ENCODE data around the gene FATE1.

DNA sequence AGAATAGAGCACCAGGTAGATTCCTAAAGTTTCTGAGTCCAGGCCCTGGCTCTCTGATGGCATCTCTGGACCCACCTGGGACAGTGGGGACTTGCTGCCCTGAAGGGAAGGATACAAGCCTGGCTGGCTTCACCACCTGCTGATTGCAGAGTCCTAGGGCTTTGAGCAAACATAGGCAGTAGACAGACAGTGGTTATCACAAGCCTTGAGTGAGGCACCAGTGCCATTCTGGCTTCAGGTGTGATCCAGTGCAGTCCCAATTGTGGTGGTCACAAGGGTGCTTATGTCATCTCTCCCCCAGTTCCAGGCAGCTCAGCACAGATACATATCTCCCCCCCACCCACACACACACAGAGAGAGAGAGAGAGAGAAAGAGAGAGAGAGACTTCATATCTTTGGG lies 27.1 kb upstream of the FATE1 start:
- TF ChIP-seq, protein P1, sequence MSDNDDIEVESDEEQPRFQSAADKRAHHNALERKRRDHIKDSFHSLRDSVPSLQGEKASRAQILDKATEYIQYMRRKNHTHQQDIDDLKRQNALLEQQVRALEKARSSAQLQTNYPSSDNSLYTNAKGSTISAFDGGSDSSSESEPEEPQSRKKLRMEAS (IDR thresholded peaks at IDR 0.05): no peak
- TF ChIP-seq, protein P2, sequence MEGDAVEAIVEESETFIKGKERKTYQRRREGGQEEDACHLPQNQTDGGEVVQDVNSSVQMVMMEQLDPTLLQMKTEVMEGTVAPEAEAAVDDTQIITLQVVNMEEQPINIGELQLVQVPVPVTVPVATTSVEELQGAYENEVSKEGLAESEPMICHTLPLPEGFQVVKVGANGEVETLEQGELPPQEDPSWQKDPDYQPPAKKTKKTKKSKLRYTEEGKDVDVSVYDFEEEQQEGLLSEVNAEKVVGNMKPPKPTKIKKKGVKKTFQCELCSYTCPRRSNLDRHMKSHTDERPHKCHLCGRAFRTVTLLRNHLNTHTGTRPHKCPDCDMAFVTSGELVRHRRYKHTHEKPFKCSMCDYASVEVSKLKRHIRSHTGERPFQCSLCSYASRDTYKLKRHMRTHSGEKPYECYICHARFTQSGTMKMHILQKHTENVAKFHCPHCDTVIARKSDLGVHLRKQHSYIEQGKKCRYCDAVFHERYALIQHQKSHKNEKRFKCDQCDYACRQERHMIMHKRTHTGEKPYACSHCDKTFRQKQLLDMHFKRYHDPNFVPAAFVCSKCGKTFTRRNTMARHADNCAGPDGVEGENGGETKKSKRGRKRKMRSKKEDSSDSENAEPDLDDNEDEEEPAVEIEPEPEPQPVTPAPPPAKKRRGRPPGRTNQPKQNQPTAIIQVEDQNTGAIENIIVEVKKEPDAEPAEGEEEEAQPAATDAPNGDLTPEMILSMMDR (IDR thresholded peaks at IDR 0.05; ENCODE audit: low read depth, low read length, missing input control): no peak
- TF ChIP-seq, protein P3, sequence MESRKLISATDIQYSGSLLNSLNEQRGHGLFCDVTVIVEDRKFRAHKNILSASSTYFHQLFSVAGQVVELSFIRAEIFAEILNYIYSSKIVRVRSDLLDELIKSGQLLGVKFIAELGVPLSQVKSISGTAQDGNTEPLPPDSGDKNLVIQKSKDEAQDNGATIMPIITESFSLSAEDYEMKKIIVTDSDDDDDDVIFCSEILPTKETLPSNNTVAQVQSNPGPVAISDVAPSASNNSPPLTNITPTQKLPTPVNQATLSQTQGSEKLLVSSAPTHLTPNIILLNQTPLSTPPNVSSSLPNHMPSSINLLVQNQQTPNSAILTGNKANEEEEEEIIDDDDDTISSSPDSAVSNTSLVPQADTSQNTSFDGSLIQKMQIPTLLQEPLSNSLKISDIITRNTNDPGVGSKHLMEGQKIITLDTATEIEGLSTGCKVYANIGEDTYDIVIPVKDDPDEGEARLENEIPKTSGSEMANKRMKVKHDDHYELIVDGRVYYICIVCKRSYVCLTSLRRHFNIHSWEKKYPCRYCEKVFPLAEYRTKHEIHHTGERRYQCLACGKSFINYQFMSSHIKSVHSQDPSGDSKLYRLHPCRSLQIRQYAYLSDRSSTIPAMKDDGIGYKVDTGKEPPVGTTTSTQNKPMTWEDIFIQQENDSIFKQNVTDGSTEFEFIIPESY (IDR thresholded peaks at IDR 0.05): no peak
- TF ChIP-seq, protein P4, sequence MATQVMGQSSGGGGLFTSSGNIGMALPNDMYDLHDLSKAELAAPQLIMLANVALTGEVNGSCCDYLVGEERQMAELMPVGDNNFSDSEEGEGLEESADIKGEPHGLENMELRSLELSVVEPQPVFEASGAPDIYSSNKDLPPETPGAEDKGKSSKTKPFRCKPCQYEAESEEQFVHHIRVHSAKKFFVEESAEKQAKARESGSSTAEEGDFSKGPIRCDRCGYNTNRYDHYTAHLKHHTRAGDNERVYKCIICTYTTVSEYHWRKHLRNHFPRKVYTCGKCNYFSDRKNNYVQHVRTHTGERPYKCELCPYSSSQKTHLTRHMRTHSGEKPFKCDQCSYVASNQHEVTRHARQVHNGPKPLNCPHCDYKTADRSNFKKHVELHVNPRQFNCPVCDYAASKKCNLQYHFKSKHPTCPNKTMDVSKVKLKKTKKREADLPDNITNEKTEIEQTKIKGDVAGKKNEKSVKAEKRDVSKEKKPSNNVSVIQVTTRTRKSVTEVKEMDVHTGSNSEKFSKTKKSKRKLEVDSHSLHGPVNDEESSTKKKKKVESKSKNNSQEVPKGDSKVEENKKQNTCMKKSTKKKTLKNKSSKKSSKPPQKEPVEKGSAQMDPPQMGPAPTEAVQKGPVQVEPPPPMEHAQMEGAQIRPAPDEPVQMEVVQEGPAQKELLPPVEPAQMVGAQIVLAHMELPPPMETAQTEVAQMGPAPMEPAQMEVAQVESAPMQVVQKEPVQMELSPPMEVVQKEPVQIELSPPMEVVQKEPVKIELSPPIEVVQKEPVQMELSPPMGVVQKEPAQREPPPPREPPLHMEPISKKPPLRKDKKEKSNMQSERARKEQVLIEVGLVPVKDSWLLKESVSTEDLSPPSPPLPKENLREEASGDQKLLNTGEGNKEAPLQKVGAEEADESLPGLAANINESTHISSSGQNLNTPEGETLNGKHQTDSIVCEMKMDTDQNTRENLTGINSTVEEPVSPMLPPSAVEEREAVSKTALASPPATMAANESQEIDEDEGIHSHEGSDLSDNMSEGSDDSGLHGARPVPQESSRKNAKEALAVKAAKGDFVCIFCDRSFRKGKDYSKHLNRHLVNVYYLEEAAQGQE (IDR thresholded peaks at IDR 0.05): no peak
- TF ChIP-seq SP1 (IDR thresholded peaks at IDR 0.05) (no peak), JUND (IDR thresholded peaks at IDR 0.05) (no peak), RAD21 (IDR thresholded peaks at IDR 0.05) (no peak), TAF1 (conservative IDR thresholded peaks at IDR 0.05) (no peak), GABPA (IDR thresholded peaks at IDR 0.05 in 1 of 2, conservative IDR thresholded peaks at IDR 0.05 in 1 of 2) (no peak)
- TF ChIP-seq, protein P5, sequence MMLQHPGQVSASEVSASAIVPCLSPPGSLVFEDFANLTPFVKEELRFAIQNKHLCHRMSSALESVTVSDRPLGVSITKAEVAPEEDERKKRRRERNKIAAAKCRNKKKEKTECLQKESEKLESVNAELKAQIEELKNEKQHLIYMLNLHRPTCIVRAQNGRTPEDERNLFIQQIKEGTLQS (IDR thresholded peaks at IDR 0.05): no peak

Data from liver (tissue), 3 donors.